ENCODE data around the gene GALNT14. TPM values are rescaled to one million over a fixed set of nuclear protein-coding genes. Genes with fewer than 3 reads are reported as not detected.

Gene GALNT14
- total and polyA plus RNA-seq, 2 of the 13 experiments (the other 11 are each of a cell fraction or from before 2014, with no cell fraction given): not detected

GRCh38 chr2:31055938-31056337 lies 82.3 kb downstream of the GALNT14 start:
- no TSS peak for BruUV-seq (replicated peaks)
- no peaks in the 10 kb centered on the region for H3K79me2 ChIP-seq (ENCODE audit: insufficient read depth, low read length)
- H3K4me2 ChIP-seq (ENCODE audit: low read depth, low read length): no peak overlapping the region
- no peak for TF ChIP-seq ZNF513 (CRISPR knock-in tag; conservative IDR thresholded peaks at IDR 0.05)
- no peak for TF ChIP-seq SMAD3 (CRISPR knock-in tag; IDR thresholded peaks at IDR 0.05)
- no peak for TF ChIP-seq ATF7 (IDR thresholded peaks at IDR 0.05)
- TF ChIP-seq ATF7 (CRISPR knock-in tag; IDR thresholded peaks at IDR 0.05): no peak
- peak; percentile 37; the same call in 1 of the 2 replicates for TF ChIP-seq MAFG (CRISPR knock-in tag; IDR thresholded peaks at IDR 0.05)
- TF ChIP-seq MAFF (IDR thresholded peaks at IDR 0.05; ENCODE audit: low read depth, low read length): peak; percentile 100
- peak; percentile 99 to 100 for TF ChIP-seq MAFK (conservative IDR thresholded peaks at IDR 0.05 in 1 of 2, IDR thresholded peaks at IDR 0.05 in 1 of 2; ENCODE audit: low read length in 2 of 2)
- H2AFZ ChIP-seq (ENCODE audit: low read length): no peak overlapping the region
- in situ Hi-C loops (cut with HindIII; ENCODE audit: extremely low pct_ligation_motif_present, low pct_unique_long_range_greater_than_20kb) (no loop called here), intact Hi-C loops (cut with micrococcal nuclease; ENCODE audit: unreplicated experiment) (no loop called here)
- no peak overlapping the region for H3K27ac ChIP-seq (ENCODE audit: extremely low read length, insufficient read depth, low read length)
- CTCF ChIA-PET (ENCODE audit: low intra/inter-chr PET ratio, low total read pairs): no interaction called here
- FAIRE-seq: no peak
- 11% methylated on average over 6 of the region's 6 CpGs for WGBS (ENCODE audit: low lambda C conversion rate)
- DNase-seq (ENCODE audit: low spot score): no peak
- ATAC-seq: no peak
- no peaks in the 10 kb centered on the region for H3K4me1 ChIP-seq (ENCODE audit: insufficient read depth, low read length)
- no peaks in the 10 kb centered on the region for H3K9me3 ChIP-seq (ENCODE audit: low read length)
- H3K9ac ChIP-seq (ENCODE audit: insufficient read depth, low read depth, low read length): no peak overlapping the region
- H3K4me3 ChIP-seq (replicated peaks in 1 of 3; ENCODE audit: insufficient read depth in 1 of 3, low read depth in 2 of 3, low read length in 3 of 3): no peak overlapping the region
- H3K36me3 ChIP-seq (replicated peaks in 1 of 2; ENCODE audit: control insufficient read depth in 1 of 2, insufficient read depth in 2 of 2, low read length in 2 of 2): no peaks in the 10 kb centered on the region
- POLR2A ChIA-PET: no interaction called here
- H3K27me3 ChIP-seq (ENCODE audit: control insufficient read depth in 1 of 2, insufficient read depth in 2 of 2, low read length in 2 of 2): peaks cover 3 to 30% of the 10 kb centered on the region in 2 experiments; a peak in 2 of 5 replicates
- no peaks in the 10 kb centered on the region for H4K20me1 ChIP-seq (ENCODE audit: insufficient read depth, low read length)

GRCh38 chr2:31054842-31055388 lies 83.3 kb downstream of the GALNT14 start:
- Histone ChIP-seq H3K27me3 (ENCODE audit: control insufficient read depth in 1 of 2, insufficient read depth in 2 of 2, low read length in 2 of 2) (peaks cover 3 to 28% of the 10 kb centered on the region in 2 experiments; a peak in 2 of 5 replicates), H3K9me3 (ENCODE audit: low read length) (no peaks in the 10 kb centered on the region), H3K4me1 (ENCODE audit: insufficient read depth, low read length) (no peaks in the 10 kb centered on the region), H3K4me3 (replicated peaks in 1 of 3; ENCODE audit: insufficient read depth in 1 of 3, low read depth in 2 of 3, low read length in 3 of 3) (no peak overlapping the region), H3K79me2 (ENCODE audit: insufficient read depth, low read length) (no peaks in the 10 kb centered on the region), H3K9ac (ENCODE audit: insufficient read depth, low read depth, low read length) (no peak overlapping the region), H3K36me3 (replicated peaks in 1 of 2; ENCODE audit: control insufficient read depth in 1 of 2, insufficient read depth in 2 of 2, low read length in 2 of 2) (no peaks in the 10 kb centered on the region), H3K4me2 (ENCODE audit: low read depth, low read length) (no peak overlapping the region), H3K27ac (ENCODE audit: extremely low read length, insufficient read depth, low read length) (no peak overlapping the region), H2AFZ (ENCODE audit: low read length) (no peak overlapping the region), H4K20me1 (ENCODE audit: insufficient read depth, low read length) (no peaks in the 10 kb centered on the region)
- CTCF ChIA-PET (ENCODE audit: low intra/inter-chr PET ratio, low total read pairs): no interaction called here
- DNase-seq (ENCODE audit: low spot score) (no peak), FAIRE-seq (no peak), ATAC-seq (no peak)
- in situ Hi-C loops (cut with HindIII; ENCODE audit: extremely low pct_ligation_motif_present, low pct_unique_long_range_greater_than_20kb) (no loop called here), intact Hi-C loops (cut with micrococcal nuclease; ENCODE audit: unreplicated experiment) (no loop called here)
- no TSS peak for BruUV-seq (replicated peaks)
- POLR2A ChIA-PET: no interaction called here
- 29% methylated on average over 7 of the region's 7 CpGs for WGBS (ENCODE audit: low lambda C conversion rate)
- TF ChIP-seq SRY (CRISPR knock-in tag; IDR thresholded peaks at IDR 0.05) (no peak), ZBTB14 (CRISPR knock-in tag; IDR thresholded peaks at IDR 0.05) (no peak), SAP130 (CRISPR knock-in tag; IDR thresholded peaks at IDR 0.05; ENCODE audit: low read depth) (no peak), SUZ12 (IDR thresholded peaks at IDR 0.05; ENCODE audit: low read depth, low read length) (no peak), ZNF878 (CRISPR knock-in tag; IDR thresholded peaks at IDR 0.05) (no peak), CENPT (CRISPR knock-in tag; IDR thresholded peaks at IDR 0.05; ENCODE audit: low read depth) (no peak), CTCF (CRISPR knock-in tag; IDR thresholded peaks at IDR 0.05) (no peak), ZKSCAN8 (CRISPR knock-in tag; IDR thresholded peaks at IDR 0.05; ENCODE audit: borderline replicate concordance) (no peak), MIER3 (CRISPR knock-in tag; IDR thresholded peaks at IDR 0.05; ENCODE audit: borderline replicate concordance) (no peak)
